ENCODE data around the gene EPS8L2. TPM values are rescaled to one million over a fixed set of nuclear protein-coding genes. Genes with fewer than 3 reads are reported as not detected.

The EPS8L2 gene
- total and polyA plus RNA-seq, 2 of the 13 experiments (the other 11 are each of a cell fraction or from before 2014, with no cell fraction given), result 89.3 to 416 TPM

GRCh38 chr11:704781-705645 is 1.0 kb upstream of the EPS8L2 start (continued):
- TF ChIP-seq ZNF318 (CRISPR knock-in tag; IDR thresholded peaks at IDR 0.05) (peak; percentile 62; the same call in 1 of the 2 replicates), ZNF335 (CRISPR knock-in tag; IDR thresholded peaks at IDR 0.05) (peak; percentile 96), ZNF276 (CRISPR knock-in tag; IDR thresholded peaks at IDR 0.05; ENCODE audit: low read depth) (no peak), PTBP1 (IDR thresholded peaks at IDR 0.05; ENCODE audit: low read depth, low read length, poor library complexity, severe bottlenecking) (no peak), CREB1 (IDR thresholded peaks at IDR 0.05) (no peak), CREB1 (CRISPR knock-in tag; IDR thresholded peaks at IDR 0.05) (no peak), SATB2 (CRISPR knock-in tag; IDR thresholded peaks at IDR 0.05) (0 out of 2 replicates have a peak, but pooled peaks have one; percentile 33), FLYWCH1 (CRISPR knock-in tag; IDR thresholded peaks at IDR 0.05) (0 out of 2 replicates have a peak, but pooled peaks have one; percentile 57), ZNF543 (CRISPR knock-in tag; IDR thresholded peaks at IDR 0.05) (0 out of 2 replicates have a peak, but pooled peaks have one; percentile 28), MEIS1 (CRISPR knock-in tag; IDR thresholded peaks at IDR 0.05; ENCODE audit: borderline replicate concordance) (peak; percentile 69; the same call in 1 of the 2 replicates), NFKB2 (CRISPR knock-in tag; IDR thresholded peaks at IDR 0.05; ENCODE audit: borderline replicate concordance) (peak; percentile 83; the same call in 1 of the 2 replicates), MNT (IDR thresholded peaks at IDR 0.05) (peak; percentile 68)
- TF ChIP-seq, protein P1, sequence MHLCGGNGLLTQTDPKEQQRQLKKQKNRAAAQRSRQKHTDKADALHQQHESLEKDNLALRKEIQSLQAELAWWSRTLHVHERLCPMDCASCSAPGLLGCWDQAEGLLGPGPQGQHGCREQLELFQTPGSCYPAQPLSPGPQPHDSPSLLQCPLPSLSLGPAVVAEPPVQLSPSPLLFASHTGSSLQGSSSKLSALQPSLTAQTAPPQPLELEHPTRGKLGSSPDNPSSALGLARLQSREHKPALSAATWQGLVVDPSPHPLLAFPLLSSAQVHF (CRISPR knock-in tag; IDR thresholded peaks at IDR 0.05), result no peak
- TF ChIP-seq, protein P2, sequence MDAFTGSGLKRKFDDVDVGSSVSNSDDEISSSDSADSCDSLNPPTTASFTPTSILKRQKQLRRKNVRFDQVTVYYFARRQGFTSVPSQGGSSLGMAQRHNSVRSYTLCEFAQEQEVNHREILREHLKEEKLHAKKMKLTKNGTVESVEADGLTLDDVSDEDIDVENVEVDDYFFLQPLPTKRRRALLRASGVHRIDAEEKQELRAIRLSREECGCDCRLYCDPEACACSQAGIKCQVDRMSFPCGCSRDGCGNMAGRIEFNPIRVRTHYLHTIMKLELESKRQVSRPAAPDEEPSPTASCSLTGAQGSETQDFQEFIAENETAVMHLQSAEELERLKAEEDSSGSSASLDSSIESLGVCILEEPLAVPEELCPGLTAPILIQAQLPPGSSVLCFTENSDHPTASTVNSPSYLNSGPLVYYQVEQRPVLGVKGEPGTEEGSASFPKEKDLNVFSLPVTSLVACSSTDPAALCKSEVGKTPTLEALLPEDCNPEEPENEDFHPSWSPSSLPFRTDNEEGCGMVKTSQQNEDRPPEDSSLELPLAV (CRISPR knock-in tag; conservative IDR thresholded peaks at IDR 0.05; ENCODE audit: low read depth), result no peak

Measured in HepG2 (cell line).